Inflammatory macrophage (primary cell): ENCODE measurements around the gene ACTG1.

Experiments used
- DNase-seq, 2 donors: peaks; one replicate each; pipeline ENCODE4 v3.0.0-alpha.2; 2020 to 2022

The ACTG1 gene

DNA sequence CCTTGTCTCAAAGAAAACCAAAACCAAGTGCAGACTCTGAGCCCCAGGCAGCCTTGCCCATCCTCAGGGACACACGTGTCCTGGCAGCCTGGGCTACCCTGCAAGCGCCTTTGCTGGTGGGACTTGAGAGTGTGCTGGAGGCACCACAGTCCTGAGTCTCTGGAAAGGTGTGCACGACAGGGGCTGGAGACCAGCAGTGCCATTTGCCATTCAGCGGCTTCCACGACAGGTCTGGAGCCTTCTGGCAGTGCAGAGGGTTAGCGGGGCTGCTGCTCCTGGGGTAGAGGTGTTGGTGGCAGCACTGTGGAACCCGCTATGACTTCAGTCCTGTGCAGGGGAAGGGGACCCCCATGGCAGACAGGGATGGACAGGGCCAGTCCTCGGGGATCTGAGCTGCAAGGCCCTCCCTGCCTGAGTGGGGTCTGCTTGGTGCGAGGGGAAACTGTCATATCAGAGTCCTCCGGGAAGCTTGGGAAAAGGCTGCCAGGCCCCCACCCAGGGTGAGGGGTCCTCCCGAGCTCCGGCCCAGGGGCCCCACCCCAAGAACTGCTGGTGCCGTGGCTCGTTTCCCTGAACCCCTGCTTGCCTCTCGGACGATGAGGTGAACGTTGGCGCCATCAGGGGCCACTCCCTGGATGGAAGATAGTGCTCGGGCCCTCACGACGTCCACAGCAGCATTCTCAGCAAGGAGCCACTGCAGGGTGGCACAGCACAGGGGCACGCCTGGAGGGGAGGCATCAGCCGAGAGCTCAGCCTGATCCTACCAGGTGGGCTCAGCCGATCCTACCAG is 32.8 kb upstream of the ACTG1 start:
- DNase-seq, result no peak

DNA sequence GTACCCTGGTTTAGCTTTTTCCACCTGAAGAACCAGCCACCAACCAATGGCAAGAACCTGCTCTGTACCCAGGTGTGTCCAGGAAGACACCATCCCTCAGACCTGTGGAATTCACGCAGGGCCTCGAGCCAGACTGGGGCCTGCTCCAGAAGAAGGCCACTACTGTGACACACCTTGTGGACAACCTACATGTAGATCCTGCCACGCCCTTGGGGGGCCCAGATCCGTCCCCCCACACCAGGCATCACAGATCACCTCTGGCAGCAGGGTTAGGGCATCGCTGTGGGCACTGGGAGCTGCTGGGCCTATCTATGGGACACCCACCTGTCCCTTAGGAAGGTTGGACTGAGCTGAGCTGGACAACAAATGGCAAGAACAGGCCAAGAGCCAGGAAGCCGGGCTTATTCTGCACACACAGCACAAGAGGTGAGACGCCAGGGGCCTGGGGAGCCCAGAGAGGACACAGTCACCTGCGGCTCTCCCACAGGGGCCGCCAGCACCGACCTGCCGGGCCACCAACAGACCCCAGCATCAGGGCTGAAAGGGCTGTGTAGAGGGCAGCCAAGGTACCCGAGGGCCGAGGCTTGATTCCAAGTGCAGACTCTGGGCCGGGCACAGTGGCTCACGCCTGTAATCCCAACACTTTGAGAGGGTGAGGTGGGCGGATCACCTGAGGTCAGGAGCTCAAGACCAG is 31.8 kb upstream of the ACTG1 start:
- no peak for DNase-seq

DNA sequence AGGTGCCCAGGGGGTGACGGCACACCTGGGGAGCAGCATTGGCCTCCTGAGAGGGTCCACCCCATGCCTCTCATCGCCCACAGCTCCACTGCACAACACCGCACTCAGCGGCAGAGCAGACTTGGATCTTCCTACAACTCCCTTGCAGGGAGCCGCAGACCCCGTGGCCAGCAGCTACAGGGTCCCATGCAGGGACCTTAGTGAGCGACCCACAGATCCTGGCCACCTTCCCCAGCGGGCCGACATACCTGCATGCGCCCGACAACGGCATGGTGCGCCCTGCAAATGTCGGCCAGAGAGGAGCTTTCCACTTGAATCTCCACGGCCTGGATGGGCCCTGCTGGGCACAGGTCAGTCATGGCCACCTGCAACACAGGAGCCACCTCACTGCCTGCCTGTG is 31.2 kb upstream of the ACTG1 start:
- DNase-seq, result no peak

DNA sequence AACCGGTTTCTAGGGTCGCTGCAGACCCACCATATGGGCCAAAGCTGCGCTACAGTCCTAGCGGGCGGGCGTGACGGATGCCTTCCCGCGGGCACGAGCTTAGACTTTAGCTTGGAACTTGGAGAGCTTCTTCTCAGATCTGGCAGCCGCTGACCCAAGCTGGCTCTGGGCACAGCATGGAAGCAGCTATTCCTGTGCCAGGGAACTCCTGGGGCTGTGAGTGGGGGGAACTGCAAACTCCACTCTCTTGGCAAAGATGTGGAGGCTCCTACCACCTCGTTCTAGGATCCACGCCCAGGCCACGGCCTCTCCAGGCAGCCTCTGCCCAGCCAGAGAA is 30.7 kb upstream of the ACTG1 start:
- DNase-seq, result no peak

GRCh38 chr17:81542431-81543338 is 30.1 kb upstream of the ACTG1 start:
- DNase-seq, result no peak

DNA sequence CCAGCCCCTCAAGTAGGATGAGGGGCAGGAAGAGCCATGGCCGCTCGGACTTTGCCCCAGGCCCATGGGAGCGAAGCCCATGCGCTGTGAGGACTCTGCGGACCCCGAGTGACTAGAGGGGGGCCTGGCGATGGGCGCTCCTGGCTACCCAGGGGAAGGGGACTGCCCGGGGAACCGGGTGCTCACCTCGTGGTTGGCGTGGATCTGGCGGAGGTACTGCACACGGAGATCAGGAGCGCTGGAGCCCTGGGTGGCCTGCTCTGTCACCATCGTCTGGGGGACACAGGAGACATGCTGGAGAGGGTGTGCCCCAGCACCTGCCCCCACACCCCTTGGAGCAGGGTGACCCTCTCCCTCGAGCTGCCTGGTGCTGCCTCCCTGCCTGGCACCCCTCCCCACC is 28.5 kb upstream of the ACTG1 start:
- no peak for DNase-seq

DNA sequence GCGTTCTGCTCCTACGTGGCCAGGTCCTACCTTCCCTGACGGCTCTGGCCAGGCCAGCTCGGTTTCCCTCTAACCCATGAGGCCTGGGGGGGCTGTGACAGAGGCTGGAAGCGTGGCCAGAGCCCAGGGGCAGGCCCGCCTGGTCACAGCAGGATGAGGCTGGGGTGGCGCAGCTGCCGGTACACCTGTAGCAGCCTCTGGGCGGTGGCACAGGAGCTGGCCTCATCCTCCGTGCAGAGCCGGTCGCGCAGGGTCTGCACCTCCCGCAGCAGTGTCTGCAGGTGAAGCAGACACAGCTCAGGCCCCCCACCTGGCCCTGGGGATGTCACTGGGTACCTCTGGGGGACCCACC is 28.1 kb upstream of the ACTG1 start:
- no peak for DNase-seq

DNA sequence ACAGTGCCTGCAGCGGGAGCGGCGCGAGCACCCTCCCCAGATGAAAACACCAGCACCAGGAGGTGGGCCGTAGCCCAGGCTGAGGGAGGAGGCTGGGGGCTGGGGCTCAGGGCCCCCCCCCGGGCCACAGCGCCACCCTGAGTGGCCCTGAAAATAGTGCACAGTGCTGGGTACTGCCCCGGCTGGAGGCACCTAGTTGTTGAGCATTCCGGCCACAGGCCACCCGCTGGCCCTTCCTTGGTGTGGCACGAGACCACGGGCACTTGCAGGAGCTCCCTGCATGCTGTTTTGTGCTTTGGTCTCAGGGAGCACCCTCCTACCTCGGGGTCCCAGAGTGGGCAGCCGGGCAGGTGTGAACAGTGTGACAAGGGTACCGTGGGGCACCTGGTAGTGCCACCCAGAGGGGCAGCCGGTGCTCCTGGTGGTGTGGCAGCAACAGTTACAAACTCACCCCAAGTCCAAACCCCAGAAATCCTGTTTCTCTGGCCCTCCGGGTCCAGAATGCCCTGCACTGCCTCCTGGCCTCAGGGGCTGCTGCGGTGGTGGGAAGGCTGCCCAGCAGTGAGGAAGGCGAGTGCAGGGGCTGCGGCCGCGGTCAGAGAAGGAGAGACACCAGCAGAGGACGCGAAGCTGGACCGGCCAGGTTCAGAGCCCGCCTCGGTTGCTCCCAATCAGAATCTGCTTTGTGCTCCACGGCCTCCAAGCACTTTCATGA is 27.5 kb upstream of the ACTG1 start:
- DNase-seq, result no peak

DNA sequence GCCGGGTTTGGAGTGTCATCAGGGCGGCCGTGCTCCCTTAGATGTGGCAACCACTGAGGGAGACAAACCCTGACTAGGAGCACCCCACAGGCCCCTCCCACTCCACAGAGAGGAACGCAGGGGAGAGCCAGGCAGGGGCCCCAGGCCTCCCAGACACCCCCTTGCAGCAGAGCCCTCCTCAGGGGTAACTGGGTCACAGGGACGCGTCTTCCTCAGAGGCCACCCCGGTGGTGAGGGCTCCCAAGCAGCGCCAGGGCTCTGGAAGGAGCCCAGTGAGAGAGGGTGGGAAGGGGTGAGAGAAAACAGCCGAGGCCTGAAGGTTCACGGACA is 26.9 kb upstream of the ACTG1 start:
- no peak for DNase-seq

GRCh38 chr17:81538651-81539570 is 26.3 kb upstream of the ACTG1 start:
- no peak for DNase-seq

DNA sequence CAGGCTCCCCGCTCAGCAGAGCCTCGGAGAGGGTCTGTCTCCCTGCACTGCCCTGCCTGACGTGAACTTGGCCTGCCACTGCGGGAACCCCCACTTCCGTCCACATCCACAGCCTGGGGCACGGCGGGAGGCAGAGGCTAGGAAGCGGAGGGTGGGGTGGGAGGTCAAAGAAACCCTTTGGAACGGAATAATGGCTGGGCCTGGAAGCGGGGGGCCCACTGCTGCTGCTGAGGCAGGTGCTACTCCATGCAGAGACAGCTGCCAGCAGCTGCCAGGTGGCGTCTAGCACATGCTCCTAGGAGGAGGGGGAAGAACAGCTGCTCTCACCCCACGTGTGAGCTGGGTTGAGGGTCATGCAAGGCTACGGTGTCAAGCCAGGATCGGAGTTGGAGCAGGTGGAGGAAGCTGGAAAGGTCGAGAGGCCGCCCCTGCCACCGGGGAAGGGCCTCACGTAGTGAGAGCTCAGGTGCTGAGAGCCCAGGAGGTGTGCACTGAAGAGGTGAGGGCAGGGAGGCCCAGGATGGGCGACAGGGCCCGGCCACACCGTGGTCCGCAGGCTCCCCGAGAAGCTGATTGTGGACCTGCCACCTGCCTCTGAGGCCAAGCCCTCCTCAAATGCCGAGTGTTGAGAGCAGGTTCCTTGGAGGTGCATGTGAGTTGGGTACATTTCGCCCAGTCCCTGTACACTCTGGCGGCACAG is 25.4 kb upstream of the ACTG1 start:
- DNase-seq, result no peak

GRCh38 chr17:81537343-81537855 is 24.8 kb upstream of the ACTG1 start:
- peak in 1 of 2 donors; percentile 21 for DNase-seq

DNA sequence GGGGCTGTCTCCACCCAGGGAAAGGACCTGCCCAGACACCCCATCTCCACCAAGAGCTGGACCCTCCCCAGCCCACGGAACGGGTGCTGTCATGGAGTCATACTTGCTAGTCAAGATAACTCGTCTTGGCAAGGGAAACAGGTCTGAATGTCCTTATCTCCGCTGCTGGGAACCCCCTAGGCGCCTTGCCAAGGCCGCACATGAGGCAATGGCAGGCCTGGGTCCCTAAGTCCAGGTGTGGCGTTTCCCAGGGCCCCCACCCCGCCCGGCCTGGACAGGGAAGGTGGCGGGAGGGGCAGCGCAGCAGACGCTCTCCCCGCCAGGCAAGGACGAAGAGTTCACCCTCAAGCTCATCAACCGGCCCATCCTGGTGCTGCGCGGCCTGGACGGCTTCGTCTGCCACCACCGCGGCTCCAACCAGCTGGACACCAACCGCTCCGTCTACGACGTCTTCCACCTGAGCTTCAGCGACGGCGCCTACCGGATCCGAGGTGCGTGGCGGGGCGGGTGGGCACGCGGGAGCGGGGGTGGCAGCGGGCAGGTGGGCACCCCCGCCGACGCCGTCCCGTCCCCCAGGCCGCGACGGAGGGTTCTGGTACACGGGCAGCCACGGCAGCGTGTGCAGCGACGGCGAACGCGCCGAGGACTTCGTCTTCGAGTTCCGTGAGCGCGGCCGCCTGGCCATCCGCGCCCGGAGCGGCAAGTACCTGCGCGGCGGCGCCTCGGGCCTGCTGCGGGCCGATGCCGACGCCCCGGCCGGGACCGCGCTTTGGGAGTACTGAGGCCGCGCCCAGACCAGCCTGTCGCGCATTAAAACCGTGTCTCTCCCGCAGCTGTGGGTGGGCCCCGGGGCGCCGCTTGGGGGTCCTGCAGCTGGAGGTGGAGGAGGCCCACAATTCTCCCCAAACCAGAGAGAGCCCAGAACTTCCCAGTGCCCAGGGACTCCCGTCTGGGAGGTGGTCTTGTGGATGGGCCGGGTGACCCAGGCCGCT is 24.0 kb upstream of the ACTG1 start:
- peak in 1 of 2 donors; percentile 10 for DNase-seq

DNA sequence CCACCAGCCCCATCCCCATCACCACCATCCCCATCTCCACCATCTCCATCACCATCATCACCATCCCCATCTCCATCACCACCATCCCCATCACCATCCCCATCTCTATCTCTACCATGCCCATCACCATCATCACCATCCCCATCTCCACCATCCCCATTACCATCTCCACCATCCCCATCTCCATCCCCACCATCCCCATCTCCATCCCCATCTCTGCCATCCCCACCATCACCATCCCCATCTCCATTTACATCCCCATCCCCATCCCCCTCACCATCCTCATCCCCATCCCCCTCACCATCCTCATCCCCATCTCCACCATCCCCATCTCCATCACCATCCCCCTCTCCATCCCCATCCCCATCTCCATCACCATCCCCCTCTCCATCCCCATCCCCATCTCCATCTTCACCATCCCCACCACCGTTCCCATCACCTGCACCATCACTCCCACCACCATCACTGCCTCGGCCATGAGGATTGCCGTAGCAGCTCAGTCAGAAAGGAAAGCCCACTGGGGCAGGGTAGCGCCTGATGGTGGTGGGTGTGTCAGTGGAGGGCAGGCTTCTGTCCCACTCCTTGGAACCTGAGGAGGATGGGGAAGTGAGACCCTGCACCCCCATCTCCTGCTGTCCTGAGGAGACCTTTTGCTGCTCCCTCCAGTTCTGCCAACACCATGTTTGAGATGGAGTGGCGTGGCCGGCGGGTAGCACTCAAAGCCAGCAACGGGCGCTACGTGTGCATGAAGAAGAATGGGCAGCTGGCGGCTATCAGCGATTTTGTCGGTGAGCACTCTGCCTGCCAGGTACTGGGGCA is 23.1 kb upstream of the ACTG1 start:
- DNase-seq, result no peak

DNA sequence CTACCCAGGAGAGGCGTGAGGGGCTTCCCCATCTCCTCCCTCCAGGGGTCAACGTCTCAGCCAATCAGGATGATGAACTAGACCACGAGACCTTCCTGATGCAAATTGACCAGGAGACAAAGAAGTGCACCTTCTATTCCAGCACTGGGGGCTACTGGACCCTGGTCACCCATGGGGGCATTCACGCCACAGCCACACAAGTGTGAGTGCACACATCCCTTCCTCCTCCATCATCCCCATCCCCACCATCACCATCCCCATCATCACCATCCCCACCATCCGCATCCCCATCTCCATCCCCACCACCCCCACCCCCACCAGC is 22.4 kb upstream of the ACTG1 start:
- no peak for DNase-seq

DNA sequence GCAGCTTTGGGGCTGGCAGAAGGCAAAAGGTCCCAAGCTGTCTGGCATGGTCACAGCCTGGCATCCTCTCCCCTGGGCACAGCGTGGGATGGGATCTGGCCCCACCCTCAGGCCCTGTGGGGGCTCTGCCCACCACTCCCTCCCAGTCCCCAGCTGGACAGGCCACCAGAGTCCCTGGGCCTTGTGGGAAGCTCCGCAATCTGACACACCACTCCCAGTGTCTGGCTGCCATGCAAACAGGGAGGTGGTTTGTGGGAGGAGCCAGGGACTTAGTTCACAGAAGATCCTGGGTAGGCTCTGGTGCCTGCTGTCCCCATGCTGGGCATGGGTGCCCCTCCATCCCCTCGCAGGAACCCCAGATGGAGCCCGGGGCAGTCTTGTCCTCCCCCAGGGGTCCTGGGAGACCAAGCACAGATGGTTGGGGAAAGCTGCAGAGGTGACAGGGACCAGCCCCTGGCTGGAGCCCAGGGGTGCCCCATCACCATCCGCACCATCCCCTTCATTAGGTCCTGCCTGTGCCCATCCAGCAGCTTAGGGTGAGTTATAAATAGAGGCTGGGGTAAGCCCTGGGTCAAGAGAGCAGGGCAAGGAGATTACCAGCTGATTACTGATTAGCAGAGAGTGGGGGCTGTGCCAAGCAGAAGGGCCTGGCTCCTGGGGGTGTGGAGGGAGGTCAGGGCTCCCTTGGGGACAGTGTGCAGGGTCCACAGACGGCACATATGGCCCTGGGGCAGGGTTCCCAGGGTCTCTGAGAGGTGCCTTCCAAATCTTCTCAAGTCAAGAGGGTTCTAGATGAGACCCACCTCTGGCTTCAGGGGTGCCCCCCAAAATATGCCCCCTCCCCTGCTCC is 21.8 kb upstream of the ACTG1 start:
- no peak for DNase-seq

GRCh38 chr17:81533339-81534141 is 20.9 kb upstream of the ACTG1 start:
- DNase-seq, result no peak
